ENCODE measurements around the gene KBTBD2.
"Not testable (repeated sequence)": the region's sequence is repeated elsewhere in the genome, so short reads cannot be mapped to it uniquely, and the experiment has no call there.

GRCh38 chr7:32839846-32840245, 51.7 kb downstream of the KBTBD2 start:
- TF ChIP-seq, protein P1, sequence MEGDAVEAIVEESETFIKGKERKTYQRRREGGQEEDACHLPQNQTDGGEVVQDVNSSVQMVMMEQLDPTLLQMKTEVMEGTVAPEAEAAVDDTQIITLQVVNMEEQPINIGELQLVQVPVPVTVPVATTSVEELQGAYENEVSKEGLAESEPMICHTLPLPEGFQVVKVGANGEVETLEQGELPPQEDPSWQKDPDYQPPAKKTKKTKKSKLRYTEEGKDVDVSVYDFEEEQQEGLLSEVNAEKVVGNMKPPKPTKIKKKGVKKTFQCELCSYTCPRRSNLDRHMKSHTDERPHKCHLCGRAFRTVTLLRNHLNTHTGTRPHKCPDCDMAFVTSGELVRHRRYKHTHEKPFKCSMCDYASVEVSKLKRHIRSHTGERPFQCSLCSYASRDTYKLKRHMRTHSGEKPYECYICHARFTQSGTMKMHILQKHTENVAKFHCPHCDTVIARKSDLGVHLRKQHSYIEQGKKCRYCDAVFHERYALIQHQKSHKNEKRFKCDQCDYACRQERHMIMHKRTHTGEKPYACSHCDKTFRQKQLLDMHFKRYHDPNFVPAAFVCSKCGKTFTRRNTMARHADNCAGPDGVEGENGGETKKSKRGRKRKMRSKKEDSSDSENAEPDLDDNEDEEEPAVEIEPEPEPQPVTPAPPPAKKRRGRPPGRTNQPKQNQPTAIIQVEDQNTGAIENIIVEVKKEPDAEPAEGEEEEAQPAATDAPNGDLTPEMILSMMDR (IDR thresholded peaks at IDR 0.05), result not testable (repeated sequence)
- TF ChIP-seq POLR2A, POLR2AphosphoS5, EP300 (IDR thresholded peaks at IDR 0.05): not testable (repeated sequence)
